RKO (cell line): ENCODE results near the gene SPIN1.
A peak's percentile ranks its signal among the peaks of the same experiment; 100 is the strongest.
"Not testable (repeated sequence)": the region's sequence is repeated elsewhere in the genome, so short reads cannot be mapped to it uniquely, and the experiment has no call there.

ENCODE experiments used
- DNase-seq: peaks from one replicate; pipeline ENCODE4 v3.0.0-alpha.2; 2016; ENCODE audit warnings: low spot score

The SPIN1 gene

DNA sequence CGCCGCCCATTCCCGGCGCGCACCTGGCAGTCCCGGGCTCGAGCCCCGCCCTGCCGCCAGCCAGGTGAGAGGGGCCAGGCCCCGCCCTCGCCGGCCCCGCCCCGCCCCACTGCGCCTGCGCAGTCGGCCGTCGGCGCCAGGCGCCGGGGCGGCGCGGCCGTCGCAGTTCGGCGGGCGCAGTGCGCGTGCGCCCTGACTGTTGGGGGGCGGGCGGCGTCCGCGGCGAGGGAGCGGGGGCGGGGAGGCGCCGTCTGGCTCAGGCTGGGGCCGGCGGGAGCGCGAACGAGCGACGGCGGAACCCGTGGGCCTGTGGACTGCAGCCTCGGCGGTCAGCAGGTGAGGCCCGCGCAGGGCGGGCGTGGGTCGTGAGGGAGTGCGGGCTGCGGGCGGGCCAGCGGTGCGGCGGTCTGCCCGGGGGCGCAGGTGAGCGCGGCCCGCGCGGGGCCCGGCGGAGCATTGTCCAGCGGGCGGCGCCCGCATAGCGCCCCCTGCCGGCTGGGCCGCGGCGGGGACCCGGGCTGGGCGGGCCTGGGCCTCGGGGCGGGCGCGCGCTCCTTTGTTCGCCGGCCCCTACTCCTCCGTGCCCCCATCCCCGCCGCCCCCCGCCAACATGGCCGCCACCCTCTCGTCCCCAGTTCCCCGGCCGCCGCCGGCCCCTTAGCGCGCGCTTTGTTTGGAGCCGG lies at the start of gene SPIN1:
Gene SPIN1 (plus strand): TSS at position 242 of the 683 bp plus-strand sequence. CDS start 38,096 bp downstream, outside the sequence.
- DNase-seq: peak; percentile 82

DNA sequence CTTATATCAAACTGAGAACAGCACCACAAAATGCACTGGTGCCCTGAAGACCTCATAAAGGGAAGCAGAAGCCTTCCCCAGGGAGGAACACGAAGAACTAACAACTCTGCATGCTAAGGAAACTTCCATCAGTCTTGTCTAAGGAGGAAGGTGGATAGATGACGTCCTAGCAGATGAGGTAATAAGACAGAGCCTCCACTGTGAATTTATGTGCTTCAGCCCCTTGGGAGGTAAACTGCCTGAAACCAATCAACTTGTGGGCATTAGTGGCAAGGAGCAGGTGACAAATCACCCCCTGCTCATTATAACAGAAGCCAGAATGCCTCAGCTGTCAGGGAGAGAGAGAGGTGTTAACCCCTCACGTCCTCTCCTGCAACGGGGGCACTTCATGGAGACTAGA lies 48.9 kb upstream of the SPIN1 start:
- DNase-seq: no peak

DNA sequence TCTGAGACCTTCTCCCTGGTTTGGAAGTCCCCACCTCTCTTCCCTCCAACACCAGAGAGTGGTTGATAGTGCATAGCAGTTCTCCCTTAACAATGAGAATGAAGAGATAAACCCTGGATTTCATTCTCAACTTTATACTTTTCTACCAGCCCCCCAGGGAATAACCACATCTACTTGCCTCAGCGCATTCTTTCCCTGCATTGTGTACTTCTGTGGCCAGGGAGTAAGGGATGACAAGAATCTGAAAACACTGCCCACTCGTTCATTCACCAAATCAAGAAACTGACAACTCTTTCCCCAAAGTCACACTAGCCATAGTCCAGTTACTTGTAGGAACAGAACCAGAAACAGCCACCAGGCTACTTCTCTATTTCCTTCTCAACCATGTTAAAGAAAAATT lies 46.0 kb upstream of the SPIN1 start:
- DNase-seq: no peak

DNA sequence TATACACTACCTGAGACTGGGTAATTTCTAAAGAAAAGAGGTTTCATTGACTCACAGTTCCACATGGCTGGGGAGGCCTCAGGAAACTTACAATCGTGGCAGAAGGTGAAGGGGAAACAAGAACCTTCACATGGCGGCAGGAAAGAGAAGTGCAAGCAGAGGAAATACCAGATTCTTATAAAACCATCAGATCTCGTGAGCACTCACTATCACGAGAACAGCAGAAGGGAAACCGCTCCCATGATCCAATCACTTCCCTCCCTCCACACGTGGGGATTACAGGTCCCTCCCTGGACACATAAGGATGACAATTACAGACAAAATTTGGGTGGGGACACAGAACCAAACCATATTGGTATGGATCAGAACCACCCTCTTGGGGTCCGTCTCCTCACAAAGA lies 44.2 kb upstream of the SPIN1 start:
- no peak for DNase-seq

DNA sequence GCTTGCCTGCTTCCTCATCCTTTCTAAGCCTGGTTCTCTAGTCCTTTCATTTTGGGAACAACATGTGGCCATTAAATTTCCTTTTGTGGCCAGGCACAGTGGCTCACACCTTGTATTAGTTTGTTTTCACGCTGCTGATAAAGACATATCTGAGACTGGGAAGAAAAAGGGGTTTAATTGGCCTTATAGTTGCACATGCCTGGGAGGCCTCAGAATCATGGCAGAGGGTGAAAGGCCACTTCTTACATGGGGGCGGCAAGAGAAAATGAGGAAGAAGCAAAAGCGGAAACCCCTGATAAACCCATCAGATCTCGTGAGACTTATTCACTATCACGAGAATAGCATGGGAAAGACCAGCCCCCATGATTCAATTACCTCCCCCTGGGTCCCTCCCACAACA lies 37.9 kb upstream of the SPIN1 start:
- not testable (repeated sequence) for DNase-seq

DNA sequence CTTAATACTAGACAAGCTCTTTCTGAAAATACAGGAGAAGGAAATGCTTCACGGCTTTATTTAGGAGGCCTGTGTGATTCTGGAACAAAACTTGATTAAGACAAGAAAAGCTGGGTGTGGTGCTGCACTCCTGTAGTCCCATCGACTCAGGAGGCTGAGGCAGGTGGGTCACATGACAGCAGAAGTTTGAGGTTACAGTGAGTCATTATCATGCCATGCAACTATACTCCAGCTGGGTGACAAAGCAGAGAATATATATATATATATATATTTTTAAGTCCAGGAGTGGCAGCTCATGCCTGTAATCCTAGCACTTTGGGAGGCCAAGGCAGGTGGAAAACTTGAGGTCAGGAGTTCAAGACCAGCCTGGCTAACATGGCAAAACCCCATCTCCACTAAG lies 33.1 kb upstream of the SPIN1 start:
- DNase-seq: peak; percentile 62

DNA sequence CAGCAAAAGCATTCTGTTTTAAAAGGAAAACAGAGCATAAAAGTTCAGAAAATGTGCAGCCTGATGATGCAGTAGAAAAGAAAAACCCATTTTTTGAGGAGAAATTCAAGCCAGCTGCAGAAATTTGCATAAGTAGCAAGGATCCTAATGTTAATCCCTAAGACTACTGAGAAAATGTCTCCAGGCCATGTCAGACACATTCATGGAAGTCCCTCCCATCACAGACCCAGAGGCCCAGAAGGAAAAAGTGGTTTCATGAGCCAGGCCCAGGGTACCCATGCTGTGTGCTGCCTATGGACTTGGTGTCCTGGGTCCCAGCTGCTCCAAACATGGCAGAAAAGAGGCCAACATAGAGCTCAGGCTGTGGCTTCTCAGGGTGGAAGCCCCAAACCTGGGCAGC lies 31.0 kb upstream of the SPIN1 start:
- DNase-seq: not testable (repeated sequence)

DNA sequence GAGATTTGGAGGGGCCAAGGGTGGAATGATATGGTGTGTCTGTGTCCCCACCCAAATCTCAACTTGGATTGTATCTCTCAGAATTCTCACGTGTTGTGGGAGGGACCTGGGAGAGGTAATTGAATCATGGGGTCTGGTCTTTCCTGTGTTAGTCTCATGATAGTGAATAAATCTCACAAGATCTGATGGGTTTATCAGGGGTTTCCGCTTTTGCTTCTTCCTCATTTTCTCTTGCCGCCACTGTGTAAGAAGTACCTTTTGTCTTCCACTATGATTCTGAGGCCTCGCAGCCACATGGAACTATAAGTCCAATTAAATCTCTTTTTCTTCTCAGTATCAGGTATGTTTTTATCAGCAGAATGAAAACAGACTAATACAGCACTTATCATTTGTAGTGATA lies 29.5 kb upstream of the SPIN1 start:
- DNase-seq: no peak

DNA sequence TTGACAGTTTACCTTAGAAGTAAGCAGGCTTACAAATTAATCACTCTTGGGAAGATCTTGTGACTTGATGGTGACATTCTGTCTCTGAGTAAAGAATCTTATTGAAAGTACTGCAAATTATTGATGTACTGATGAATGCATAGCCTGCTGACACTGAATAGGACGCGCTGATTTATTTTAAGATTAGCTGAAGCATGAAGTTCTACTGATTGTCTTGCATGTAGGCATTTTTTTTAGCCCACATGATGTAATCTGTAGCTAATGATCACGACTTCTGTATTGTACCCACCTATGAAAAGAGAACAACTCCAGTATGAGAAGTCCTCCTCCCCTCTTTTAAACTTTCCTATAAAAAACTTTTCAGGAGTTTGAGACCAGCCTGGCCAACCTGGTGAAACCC lies 28.3 kb upstream of the SPIN1 start:
- no peak for DNase-seq

DNA sequence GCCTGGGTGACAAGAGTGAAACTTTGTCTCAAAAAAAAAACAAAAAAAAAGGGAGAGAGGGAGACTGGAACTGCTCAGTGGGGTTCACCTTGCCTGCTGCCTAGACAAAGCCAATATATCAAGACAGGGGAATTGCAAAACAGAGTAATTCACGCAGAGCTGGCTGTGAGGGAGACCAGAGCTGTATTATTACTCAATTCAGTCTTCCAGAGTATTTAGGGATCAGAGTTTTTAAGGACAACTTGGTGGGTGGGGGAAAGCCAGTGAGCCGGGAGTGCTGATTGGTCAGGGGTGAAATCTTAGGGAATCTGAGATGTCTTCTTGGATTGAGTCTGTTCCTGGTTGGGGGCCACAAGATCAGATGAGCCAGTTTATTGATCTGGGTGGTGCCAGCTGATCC lies 25.6 kb upstream of the SPIN1 start:
- DNase-seq: no peak

DNA sequence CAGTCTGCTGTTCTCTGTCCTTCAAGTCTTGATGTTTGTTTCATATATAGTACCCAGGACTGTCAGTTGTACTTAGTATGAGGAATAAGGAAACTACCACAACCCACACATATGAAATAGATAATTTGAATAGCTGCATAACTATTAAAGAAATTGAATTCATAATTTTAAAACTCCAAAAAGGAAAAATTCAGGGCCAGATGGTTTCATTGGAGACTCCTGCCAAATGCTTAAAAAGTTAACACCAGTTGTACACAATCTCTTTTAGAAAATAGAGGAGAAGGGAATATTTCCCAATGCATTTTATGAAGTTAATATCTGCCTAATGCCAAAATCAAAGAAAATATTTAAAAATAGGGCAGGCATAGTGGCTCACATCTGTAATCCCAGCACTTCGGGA lies 24.6 kb upstream of the SPIN1 start:
- DNase-seq: no peak

DNA sequence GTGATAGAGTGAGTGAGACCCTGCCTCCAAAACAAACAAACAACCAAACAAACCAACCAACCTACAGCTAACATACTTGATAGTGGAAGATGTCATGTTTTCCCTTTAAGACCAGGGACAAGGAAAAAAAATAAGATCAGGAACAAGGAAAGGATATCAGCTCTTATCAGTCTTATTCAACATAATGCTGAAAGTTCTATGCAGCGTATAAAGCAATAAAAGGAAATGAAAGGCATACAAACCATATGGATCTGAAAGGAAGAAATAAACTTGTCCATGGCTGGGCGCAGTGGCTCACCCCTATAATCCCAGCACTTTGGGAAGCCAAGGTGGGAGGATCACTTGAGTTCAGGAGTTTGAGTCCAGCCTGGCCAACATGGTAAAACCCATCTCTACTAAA lies 23.5 kb upstream of the SPIN1 start:
- no peak for DNase-seq

DNA sequence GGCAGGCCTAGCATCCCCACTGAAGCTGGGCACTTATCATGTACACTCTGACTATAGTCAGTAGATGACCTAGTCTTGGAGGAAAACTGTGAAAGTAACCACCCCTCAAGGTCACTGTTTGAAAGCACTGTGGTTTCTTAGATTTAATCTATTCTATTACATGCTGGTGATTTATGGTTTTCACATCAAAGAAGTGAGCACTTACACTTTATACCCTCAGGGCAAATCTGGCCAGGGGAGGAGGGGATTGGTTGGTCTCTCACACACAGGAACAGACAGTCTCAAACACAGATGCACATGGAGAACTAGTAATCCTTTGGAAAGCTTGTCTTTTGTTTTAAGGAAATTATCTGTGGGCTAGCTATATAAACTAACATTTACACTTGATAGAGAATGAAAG lies 17.9 kb upstream of the SPIN1 start:
- no peak for DNase-seq

DNA sequence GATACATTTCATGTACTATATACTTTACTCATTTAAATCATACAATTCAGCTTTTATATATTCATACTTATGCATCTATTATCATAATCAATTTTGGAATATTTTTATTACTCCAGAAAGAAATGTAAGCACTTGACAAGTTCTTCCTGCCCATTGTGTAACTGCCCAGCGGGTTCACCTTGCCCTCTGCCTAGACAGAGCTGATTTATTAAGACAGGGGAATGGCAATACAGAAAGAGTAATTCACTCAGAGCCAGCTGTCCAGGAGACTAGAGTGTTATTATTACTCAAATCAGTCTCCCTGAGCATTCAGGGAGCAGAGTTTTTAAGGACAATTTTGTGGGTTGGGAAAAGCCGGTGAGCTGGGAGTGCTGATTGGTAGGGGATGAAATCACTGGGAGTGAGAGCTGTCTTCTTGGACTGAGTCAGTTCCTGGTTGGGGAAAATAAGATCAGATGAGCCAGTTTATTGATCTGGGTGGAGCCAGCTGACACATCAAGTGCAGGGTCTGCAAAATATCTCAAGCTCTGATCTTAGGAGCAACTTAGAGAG lies 16.1 kb upstream of the SPIN1 start:
- no peak for DNase-seq

DNA sequence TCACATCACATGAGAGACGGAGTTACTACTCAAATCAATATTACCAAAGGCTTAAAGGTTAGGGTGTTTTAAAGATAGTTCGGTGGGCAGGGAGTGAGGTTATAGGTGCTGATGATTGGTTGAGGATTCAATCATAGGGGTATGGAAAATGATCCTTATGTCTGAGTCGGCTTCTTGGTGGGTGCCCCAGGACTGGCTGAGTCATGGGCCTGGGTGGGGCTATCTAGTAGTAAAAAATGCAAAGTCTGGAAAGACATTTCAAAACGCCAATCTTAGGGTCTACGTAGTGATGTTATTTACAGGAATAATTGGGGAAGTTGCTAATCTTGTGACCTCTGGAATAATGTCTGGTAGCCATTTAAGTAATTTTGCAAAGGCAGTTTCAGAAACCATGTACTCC lies 15.2 kb upstream of the SPIN1 start:
- DNase-seq: no peak

DNA sequence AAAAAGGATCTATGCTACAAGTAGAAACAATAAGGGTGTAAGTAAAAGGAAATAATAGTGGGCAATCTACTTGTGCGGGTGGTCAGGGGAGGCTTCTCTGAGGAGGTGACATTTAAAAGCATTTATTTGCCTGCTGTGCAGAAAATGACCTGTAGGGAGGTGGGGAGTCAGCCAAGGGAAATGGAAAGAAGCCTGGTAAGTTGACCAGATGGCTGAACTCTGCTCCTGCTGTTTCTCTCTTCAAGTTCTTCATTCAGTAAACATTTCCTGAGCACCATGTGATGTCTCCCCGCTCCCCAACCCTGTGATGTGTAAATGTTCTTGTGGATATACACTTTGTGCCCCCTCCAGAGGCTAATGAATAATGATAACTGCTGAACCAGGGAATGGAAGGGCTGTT lies 9.9 kb upstream of the SPIN1 start:
- peak; percentile 21 for DNase-seq

DNA sequence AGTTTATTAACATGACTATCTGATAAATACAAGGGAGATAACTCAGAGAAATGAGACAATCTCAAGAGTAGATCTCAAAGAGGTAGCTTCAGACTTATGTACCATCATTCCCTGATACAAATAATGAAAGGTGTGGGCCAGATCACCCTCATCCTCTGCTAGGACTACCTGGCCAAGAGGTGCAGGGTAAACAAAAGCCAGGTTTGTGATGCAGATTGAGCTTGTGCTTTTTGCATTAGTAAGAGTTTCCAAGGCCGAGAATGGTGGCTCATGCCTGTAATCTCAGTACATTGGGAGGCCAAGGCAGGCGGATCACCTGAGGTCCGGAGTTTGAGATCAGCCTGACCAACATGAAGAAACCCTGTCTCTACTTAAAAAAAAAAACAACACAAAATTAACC lies 8.9 kb upstream of the SPIN1 start:
- DNase-seq: no peak

DNA sequence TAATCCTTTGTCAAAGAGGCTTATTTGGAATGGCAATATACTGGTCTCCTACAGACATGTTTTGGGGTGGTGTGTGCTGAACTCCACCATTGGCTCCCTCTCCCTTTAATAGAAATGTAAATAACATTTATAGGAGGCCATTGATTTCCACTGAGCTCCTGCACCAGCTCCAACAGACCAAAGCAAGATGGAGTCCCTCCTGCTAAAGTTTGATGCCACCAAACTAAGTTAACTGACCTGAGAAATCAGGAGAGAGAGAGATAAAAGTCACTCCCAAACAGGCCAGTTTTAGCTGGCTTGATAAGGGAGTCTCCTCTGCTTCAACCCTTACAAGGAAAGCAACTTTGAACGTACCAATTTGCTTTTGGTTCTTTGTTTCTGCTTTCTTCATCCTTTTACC lies 8.1 kb upstream of the SPIN1 start:
- DNase-seq: no peak

DNA sequence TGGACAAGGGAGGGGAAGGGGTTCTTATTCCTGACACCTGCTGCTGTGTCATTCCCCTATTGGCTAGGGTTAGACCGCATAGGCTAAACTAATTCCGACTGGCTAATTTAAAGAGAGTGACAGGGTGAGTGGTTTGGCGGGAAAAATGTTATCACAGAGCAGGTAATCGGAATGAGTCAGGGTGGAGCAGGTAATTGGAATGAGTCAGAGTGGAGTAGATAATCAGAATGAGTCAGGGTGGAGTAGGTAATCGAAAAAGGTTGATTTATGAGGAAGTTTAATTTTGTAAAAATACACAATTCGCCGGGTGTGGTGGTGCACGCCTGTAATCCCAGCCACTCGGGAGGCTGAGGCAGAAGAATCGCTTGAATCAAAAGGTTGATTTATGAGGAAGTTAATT lies 6.9 kb upstream of the SPIN1 start:
- not testable (repeated sequence) for DNase-seq

DNA sequence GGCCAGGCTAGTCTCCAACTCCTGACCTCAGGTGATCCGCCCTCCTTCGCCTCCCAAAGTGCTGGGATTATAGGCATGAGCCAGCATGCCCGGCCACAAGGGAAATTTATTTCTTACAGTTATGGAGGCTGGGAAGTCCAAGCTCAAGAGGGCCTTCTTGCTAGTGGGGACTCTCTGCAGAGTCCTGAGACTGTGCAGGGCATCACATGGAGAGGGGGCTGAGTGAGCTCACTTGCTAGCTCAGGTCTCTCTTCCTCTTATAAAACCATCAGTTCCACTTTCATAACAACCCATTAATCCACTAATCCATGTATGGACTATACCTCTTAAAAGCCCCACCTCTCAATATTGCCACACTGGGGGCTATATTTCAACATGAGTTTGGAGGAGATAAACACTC lies 5.1 kb upstream of the SPIN1 start:
- DNase-seq: no peak

DNA sequence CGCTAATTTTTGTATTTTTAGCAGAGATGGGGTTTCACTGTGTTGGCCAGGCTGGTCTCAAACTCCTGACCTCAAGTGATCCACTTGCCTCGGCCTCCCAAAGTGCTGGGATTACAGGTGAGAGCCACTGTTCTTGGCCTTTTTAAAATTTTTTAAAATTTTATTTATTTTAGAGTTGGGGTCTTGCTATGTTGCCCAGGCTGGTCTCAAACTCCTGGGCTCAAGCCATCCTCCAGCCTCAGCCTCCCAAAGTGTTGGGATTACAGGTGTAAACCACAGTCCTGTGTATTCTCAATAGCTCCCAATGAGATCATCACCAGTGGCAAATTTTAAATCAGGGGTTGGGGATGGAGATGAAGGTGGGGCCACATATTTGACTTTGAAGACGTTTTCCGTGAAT lies 2.1 kb upstream of the SPIN1 start:
- DNase-seq: not testable (repeated sequence)

DNA sequence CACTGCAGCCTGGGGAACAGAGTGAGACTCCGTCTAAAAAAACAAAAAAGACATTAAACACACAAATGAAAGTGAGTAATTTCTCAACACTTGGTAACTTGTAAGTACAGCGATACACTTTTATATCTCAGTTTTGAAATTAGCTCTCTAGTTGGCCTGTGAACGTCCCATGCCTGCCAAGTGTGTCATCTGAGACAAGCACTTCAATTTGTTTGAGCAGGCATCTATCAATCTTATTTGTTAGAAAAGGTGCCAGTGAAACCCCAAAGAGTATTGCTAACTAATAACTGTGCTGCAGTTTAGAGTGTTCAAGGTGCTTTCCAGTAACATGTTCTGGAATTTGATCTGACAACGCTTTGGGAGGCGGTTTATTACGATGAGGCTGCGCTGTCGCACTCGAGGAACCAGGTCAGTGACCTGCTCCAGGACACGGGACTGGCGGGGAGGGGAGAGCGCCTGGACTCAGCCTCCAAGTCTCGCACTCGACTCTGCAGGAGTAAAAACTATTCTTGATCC lies 1.1 kb upstream of the SPIN1 start:
- peak; percentile 54 for DNase-seq

DNA sequence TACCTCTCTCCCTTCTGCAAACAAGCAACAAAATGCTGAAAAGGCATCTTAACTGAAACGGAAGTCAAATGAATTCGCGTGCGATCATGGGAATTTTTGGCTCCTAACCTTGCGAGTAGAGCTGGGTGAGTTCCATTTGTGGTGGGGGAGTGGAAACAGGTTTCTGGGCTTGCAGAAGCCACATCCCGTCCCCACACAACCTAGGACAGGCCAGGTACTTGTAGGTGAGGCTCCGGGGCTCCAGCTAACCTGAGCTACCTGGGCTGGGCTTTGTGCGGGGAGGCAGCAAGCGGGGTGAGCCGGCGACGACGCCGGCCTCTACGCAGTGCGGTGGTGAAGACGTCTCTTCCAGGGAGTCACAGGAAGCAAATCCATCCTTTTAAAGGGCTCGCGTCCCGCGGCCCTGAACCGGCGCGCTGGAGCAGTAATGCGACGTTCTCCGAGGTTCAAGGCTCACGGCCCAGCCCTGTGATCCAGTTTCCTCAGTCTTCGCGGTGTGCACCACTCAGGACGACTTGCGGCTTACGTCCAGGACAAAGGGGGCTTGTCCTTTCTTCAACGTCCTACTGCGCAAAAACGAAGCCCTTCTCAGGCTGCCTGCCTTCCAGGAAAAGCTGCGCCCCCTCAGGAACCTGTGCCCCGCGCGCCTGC lies 567 bp upstream of the SPIN1 start:
- DNase-seq: peak; percentile 82
